Transverse colon (tissue), 4 donors: ENCODE data around the gene GPC5.

Source experiments
- EP300 ChIP-seq: sonication (generic); formaldehyde crosslinking; IDR thresholded peaks from one replicate; pipeline ENCODE4 v1.6.1; 2017; ENCODE audit warnings: antibody characterized with exemption, low read depth
- POLR2AphosphoS5 ChIP-seq, 3 donors: sonication (generic); formaldehyde crosslinking; IDR thresholded peaks; one replicate each; pipeline ENCODE4 v1.6.1; 2016; ENCODE audit warnings: antibody characterized with exemption in 3 of 3
- TF ChIP-seq, protein P1 (sequence below), 5 experiments: fragments of 200-600 bp in 3 of 5; fragments of 450-650 bp in 2 of 5; sonication (generic) in 3 of 5; IDR thresholded peaks; 1 replicate in 2 of 5; 2 replicates in 3 of 5; pipeline ENCODE4 v1.5.1; 2016 to 2017; ENCODE audit warnings: antibody characterized with exemption in 5 of 5, inconsistent platforms in 3 of 5, mild to moderate bottlenecking in 2 of 5, moderate library complexity in 1 of 5

DNA sequence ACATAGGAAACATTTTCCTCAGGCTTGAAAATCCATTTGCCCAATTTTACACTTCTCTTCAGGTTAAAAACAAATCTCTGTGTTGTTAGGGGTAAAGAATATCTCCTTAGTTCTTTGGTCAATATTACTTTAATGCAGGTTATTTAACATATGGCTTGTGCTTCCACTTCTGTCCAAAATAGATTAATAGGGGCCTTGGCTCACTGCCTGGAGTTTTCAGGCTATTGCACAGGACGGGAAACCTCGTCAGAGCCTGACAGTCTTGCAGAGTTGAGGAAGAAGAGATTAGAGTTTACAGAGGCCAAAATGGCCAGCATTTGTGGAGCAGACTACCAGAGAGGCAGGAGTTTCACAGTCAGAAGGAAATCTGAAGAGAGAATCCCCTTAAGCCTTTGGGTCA, 964.3 kb downstream of the GPC5 start:
- TF ChIP-seq, protein P1, sequence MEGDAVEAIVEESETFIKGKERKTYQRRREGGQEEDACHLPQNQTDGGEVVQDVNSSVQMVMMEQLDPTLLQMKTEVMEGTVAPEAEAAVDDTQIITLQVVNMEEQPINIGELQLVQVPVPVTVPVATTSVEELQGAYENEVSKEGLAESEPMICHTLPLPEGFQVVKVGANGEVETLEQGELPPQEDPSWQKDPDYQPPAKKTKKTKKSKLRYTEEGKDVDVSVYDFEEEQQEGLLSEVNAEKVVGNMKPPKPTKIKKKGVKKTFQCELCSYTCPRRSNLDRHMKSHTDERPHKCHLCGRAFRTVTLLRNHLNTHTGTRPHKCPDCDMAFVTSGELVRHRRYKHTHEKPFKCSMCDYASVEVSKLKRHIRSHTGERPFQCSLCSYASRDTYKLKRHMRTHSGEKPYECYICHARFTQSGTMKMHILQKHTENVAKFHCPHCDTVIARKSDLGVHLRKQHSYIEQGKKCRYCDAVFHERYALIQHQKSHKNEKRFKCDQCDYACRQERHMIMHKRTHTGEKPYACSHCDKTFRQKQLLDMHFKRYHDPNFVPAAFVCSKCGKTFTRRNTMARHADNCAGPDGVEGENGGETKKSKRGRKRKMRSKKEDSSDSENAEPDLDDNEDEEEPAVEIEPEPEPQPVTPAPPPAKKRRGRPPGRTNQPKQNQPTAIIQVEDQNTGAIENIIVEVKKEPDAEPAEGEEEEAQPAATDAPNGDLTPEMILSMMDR (IDR thresholded peaks at IDR 0.05): no peak
- no peak for TF ChIP-seq POLR2AphosphoS5 (IDR thresholded peaks at IDR 0.05)
- TF ChIP-seq EP300: no peak
